GM12891 (cell line): ENCODE measurements around the gene ZNF213.

Experiments used
- POLR2A ChIP-seq: IDR thresholded peaks from 2 replicates; pipeline ENCODE4 v1.6.1; 2011; ENCODE audit warnings: low read depth, low read length, control low read depth
- POLR2AphosphoS5 ChIP-seq: IDR thresholded peaks from 2 replicates; pipeline ENCODE4 v1.6.1; 2011; ENCODE audit warnings: low read depth, low read length, control low read depth
- SPI1 ChIP-seq: IDR thresholded peaks from 2 replicates; pipeline ENCODE4 v1.6.1; 2011; ENCODE audit warnings: low read depth, low read length, control low read depth
- TAF1 ChIP-seq: IDR thresholded peaks from 2 replicates; pipeline ENCODE4 v1.6.1; 2011; ENCODE audit warnings: low read depth, low read length, control low read depth

- TF ChIP-seq POLR2AphosphoS5 = no peak
- TF ChIP-seq POLR2A = no peak
- no peak for TF ChIP-seq SPI1
- no peak for TF ChIP-seq TAF1
Measured at GRCh38 chr16:3161235-3162018, 26.6 kb downstream of the ZNF213 start.
